H1 (cell line): ENCODE results near the gene ZNF423. TPM values are rescaled to one million over a fixed set of nuclear protein-coding genes. Genes with fewer than 3 reads are reported as not detected.

Experiments used
- CTCF ChIA-PET: fragments of 300-600 bp; sonication (Branson Sonifier 250); formaldehyde crosslinking; loops from one replicate; lab custom pipeline; 2021; ENCODE audit not compliant: partially characterized antibody; lab: Charles Lee
- POLR2A ChIA-PET: fragments of 300-600 bp; sonication (Branson Sonifier 250); formaldehyde crosslinking; loops from one replicate; lab custom pipeline; 2021; ENCODE audit warnings: inconsistent platforms; ENCODE audit not compliant: partially characterized antibody; lab: Charles Lee
- DNase-seq, 2 experiments: peaks; one replicate each; pipeline versions ENCODE4 v3.0.0 to v3.0.0-alpha.2; 2010 to 2022; ENCODE audit warnings: low spot score in 2 of 2, low read depth in 1 of 2, mixed read lengths in 1 of 2
- FAIRE-seq: peaks from 2 replicates; lab custom pipeline; 2011; peaks lifted over from hg19 to GRCh38; lab: Jason Lieb, UNC
- H2AFZ ChIP-seq: 2 replicates; pipeline ENCODE4 v1.8.1; 2012; ENCODE audit warnings: low read length, inconsistent platforms
- H2AK5ac ChIP-seq: 2 replicates; pipeline ENCODE4 v1.6.1; 2013; ENCODE audit warnings: low read depth, low read length
- H2BK120ac ChIP-seq: replicated peaks from 2 replicates; pipeline ENCODE3; 2013; ENCODE audit warnings: low read depth, low read length, inconsistent platforms
- H2BK12ac ChIP-seq: 2 replicates; pipeline ENCODE4 v1.6.1; 2013; ENCODE audit warnings: low read depth, low read length
- H2BK15ac ChIP-seq: 2 replicates; pipeline ENCODE4 v1.6.1; 2013; ENCODE audit warnings: low read length
- H2BK20ac ChIP-seq: 2 replicates; pipeline ENCODE4 v1.6.1; 2013; ENCODE audit warnings: low read length
- H2BK5ac ChIP-seq: 2 replicates; pipeline ENCODE4 v1.6.1; 2013; ENCODE audit warnings: low read depth, low read length
- H3K14ac ChIP-seq: 2 replicates; pipeline ENCODE4 v1.6.1; 2013; ENCODE audit warnings: inconsistent platforms; ENCODE audit not compliant: insufficient read length
- H3K18ac ChIP-seq: 2 replicates; pipeline ENCODE4 v1.6.1; 2013; ENCODE audit warnings: low read length; ENCODE audit errors: extremely low read depth
- H3K23ac ChIP-seq: 2 replicates; pipeline ENCODE4 v1.6.1; 2013; ENCODE audit warnings: inconsistent platforms; ENCODE audit not compliant: insufficient read length
- H3K23me2 ChIP-seq: 2 replicates; pipeline ENCODE4 v1.6.1; 2013; ENCODE audit warnings: low read depth, low read length
- H3K27ac ChIP-seq: 2 replicates; pipeline ENCODE4 v1.6.1; 2011; ENCODE audit warnings: low read depth, low read length, inconsistent platforms
- H3K27me3 ChIP-seq, 4 experiments: replicated peaks in 1 of 4; 1 replicate in 1 of 4; 2 replicates in 3 of 4; pipeline versions ENCODE4 v1.6.1 to v1.8.1; 2011 to 2013; ENCODE audit warnings: low read length in 3 of 4, mild to moderate bottlenecking in 3 of 4, inconsistent platforms in 2 of 4, mixed read lengths in 2 of 4, moderate library complexity in 1 of 4; ENCODE audit not compliant: control insufficient read depth in 3 of 4, insufficient read depth in 3 of 4; ENCODE audit errors: extremely low read depth in 1 of 4
- H3K36me3 ChIP-seq, 4 experiments: 2 replicates each; pipeline versions ENCODE4 v1.6.1 to v1.8.1; 2011 to 2013; ENCODE audit warnings: mild to moderate bottlenecking in 4 of 4, low read length in 3 of 4, moderate library complexity in 2 of 4, control low read depth in 1 of 4, inconsistent platforms in 1 of 4; ENCODE audit not compliant: insufficient read depth in 4 of 4, control insufficient read depth in 2 of 4
- H3K4ac ChIP-seq: replicated peaks from 2 replicates; pipeline ENCODE3; 2013; ENCODE audit warnings: low read length, low read depth, mixed read lengths, inconsistent platforms; ENCODE audit not compliant: insufficient read length
- H3K4me1 ChIP-seq, 4 experiments: replicated peaks in 1 of 4; 1 replicate in 1 of 4; 2 replicates in 3 of 4; pipeline versions ENCODE4 v1.6.1 to v1.8.1; 2011 to 2013; ENCODE audit warnings: low read length in 3 of 4, inconsistent platforms in 2 of 4, mixed read lengths in 1 of 4; ENCODE audit not compliant: insufficient read depth in 4 of 4, control insufficient read depth in 3 of 4
- H3K4me2 ChIP-seq, 2 experiments: 2 replicates each; pipeline versions ENCODE4 v1.6.1 to v1.8.1; 2011 to 2013; ENCODE audit warnings: low read depth in 2 of 2, low read length in 2 of 2, control low read depth in 1 of 2, inconsistent platforms in 1 of 2, mild to moderate bottlenecking in 1 of 2; ENCODE audit not compliant: insufficient read depth in 1 of 2
- H3K4me3 ChIP-seq, 4 experiments: fragments of 200-600, 300-600 bp in 1 of 4; sonication (generic), shearing (Covaris generic), sonication (Bioruptor Twin) in 1 of 4; 2 replicates each; pipeline versions ENCODE4 v1.5.1 to v1.8.1; 2011 to 2016; ENCODE audit warnings: low read length in 4 of 4, low read depth in 3 of 4, control low read depth in 2 of 4, inconsistent platforms in 2 of 4, mild to moderate bottlenecking in 2 of 4, mixed read lengths in 1 of 4, moderate library complexity in 1 of 4; ENCODE audit not compliant: insufficient read depth in 2 of 4; ENCODE audit errors: extremely low read depth in 1 of 4
- H3K56ac ChIP-seq: replicated peaks from 2 replicates; pipeline ENCODE3; 2013; ENCODE audit warnings: low read depth, mild to moderate bottlenecking, mixed read lengths, low read length, inconsistent platforms; ENCODE audit not compliant: insufficient read length
- H3K79me1 ChIP-seq: 2 replicates; pipeline ENCODE4 v1.6.1; 2013; ENCODE audit warnings: low read depth, low read length, control low read depth
- H3K79me2 ChIP-seq, 2 experiments: 2 replicates each; pipeline versions ENCODE4 v1.6.1 to v1.8.1; 2012 to 2013; ENCODE audit warnings: low read length in 2 of 2, mild to moderate bottlenecking in 2 of 2, inconsistent platforms in 1 of 2; ENCODE audit not compliant: insufficient read depth in 2 of 2, control insufficient read depth in 1 of 2
- H3K9ac ChIP-seq, 4 experiments: replicated peaks in 1 of 4; 1 replicate in 1 of 4; 2 replicates in 3 of 4; pipeline versions ENCODE4 v1.6.1 to v1.8.1; 2011 to 2013; ENCODE audit warnings: low read depth in 3 of 4, low read length in 3 of 4, control low read depth in 2 of 4, mild to moderate bottlenecking in 2 of 4, moderate library complexity in 2 of 4, inconsistent platforms in 1 of 4; ENCODE audit errors: extremely low read depth in 1 of 4
- H3K9me3 ChIP-seq, 2 experiments: 2 replicates each; pipeline versions ENCODE4 v1.6.1 to v1.8.1; 2012 to 2013; ENCODE audit warnings: mild to moderate bottlenecking in 2 of 2, moderate library complexity in 2 of 2, control low read depth in 1 of 2, inconsistent platforms in 1 of 2, low read depth in 1 of 2, low read length in 1 of 2, mixed read lengths in 1 of 2; ENCODE audit not compliant: insufficient read depth in 2 of 2
- H4K20me1 ChIP-seq, 2 experiments: replicated peaks in 1 of 2; 2 replicates each; pipeline versions ENCODE3 to v1.8.1; 2011 to 2013; ENCODE audit warnings: inconsistent platforms in 2 of 2, low read length in 2 of 2, mild to moderate bottlenecking in 1 of 2; ENCODE audit not compliant: insufficient read depth in 2 of 2, control insufficient read depth in 1 of 2
- H4K5ac ChIP-seq: 2 replicates; pipeline ENCODE4 v1.6.1; 2013; ENCODE audit warnings: low read length, low read depth, mixed read lengths, inconsistent platforms; ENCODE audit not compliant: insufficient read length
- H4K8ac ChIP-seq: 2 replicates; pipeline ENCODE4 v1.8.0; 2013; ENCODE audit warnings: mild to moderate bottlenecking, moderate library complexity, low read length, inconsistent platforms; ENCODE audit not compliant: insufficient read depth; ENCODE audit errors: extremely low read depth
- H4K91ac ChIP-seq: replicated peaks from 2 replicates; pipeline ENCODE3; 2013; ENCODE audit warnings: low read length, mixed read lengths, inconsistent platforms; ENCODE audit not compliant: insufficient read length
- BACH1 ChIP-seq: IDR thresholded peaks from 2 replicates; pipeline ENCODE4 v1.6.1; 2012; ENCODE audit warnings: low read length, improper control_type of control experiment
- KDM1A ChIP-seq: fragments of 200-600, 300-600 bp; sonication (generic); IDR thresholded peaks from 2 replicates; pipeline ENCODE4 v1.7.1; 2016; ENCODE audit warnings: mild to moderate bottlenecking, low read length, borderline replicate concordance
- POLR2A ChIP-seq, 2 experiments: IDR thresholded peaks; 1 replicate in 1 of 2; 2 replicates in 1 of 2; pipeline ENCODE4 v1.6.1; 2011; ENCODE audit warnings: low read depth in 2 of 2, low read length in 2 of 2, mild to moderate bottlenecking in 2 of 2; ENCODE audit errors: control extremely low read depth in 1 of 2
- TAF7 ChIP-seq: optimal IDR thresholded peaks from 2 replicates; pipeline ENCODE3; 2011; ENCODE audit warnings: low read depth, mild to moderate bottlenecking, inconsistent platforms, low read length, moderate library complexity, borderline replicate concordance
- WGBS, 2 experiments: shearing (Covaris generic) in 1 of 2; methylation state at CpG; one replicate each; pipeline versions ENCODE4 v1.1.6 to v1.1.7; 2013 to 2015; ENCODE audit warnings: low lambda C conversion rate in 2 of 2, mixed read lengths in 2 of 2, inconsistent platforms in 1 of 2, low coverage in 1 of 2, missing lambda C conversion rate in 1 of 2; ENCODE audit not compliant: insufficient replicate concordance in 2 of 2, insufficient coverage in 1 of 2, insufficient read length in 1 of 2; ENCODE audit errors: extremely low coverage in 1 of 2, missing lambda C conversion rate in 1 of 2; 5-methylcytosine and 5-hydroxymethylcytosine counted together
- polyA plus RNA-seq, 7 experiments: library from polyadenylated mRNA; depleted of rRNA in 3 of 7; stranded (reverse) in 5 of 7; unstranded in 2 of 7; fragments of >200 nt in 5 of 7; fragments of 200-250 nt in 2 of 7; gene quantifications; 1 replicate in 5 of 7; 2 replicates in 1 of 7; 4 replicates in 1 of 7; pipeline versions ENCODE4 v1.2.1 to v1.2.3, GENCODE V29; 2011 to 2013; ENCODE audit warnings: missing spikeins in 2 of 7, mixed read lengths in 2 of 7
- total RNA-seq: library from RNA; stranded (reverse); fragmentation: NEBNext Ultra II Directional; extraction: Animal tissue kit (Norgen Biotek cat#: 25700); gene quantifications from 2 replicates; pipeline ENCODE4 v1.2.1, GENCODE V29; 2021

Gene ZNF423
- total and polyA plus RNA-seq, 2 of the 8 experiments (the other 6 are each of a cell fraction or from before 2014, with no cell fraction given): 38.2 to 52.3 TPM

DNA sequence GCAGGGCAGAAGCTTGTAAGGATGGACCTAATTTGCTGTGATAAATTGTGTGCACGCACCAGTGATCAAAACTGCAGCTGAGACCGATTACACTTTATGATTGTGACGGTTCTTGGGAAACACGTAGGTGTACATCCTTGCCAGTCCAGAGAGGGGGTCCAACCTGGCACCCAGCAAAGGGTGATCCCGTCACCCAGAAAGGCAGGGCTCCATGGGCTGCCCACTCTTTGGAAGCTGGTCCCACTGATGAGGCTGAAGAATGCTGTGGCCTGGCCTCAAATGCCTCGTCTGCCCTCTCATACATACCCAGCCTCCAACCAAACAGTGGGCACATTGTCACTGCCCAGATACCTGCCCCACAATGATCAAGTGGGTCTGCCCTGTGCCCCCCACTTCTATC, 350.4 kb downstream of the ZNF423 start:
- no peak overlapping the region for H2BK120ac ChIP-seq
- no peak overlapping the region for H4K8ac ChIP-seq
- H2BK15ac ChIP-seq: no peak overlapping the region
- H4K5ac ChIP-seq: no peak overlapping the region
- no peak overlapping the region for H3K14ac ChIP-seq
- no peak overlapping the region for H3K27ac ChIP-seq
- H3K4ac ChIP-seq: no peak overlapping the region
- H3K56ac ChIP-seq: no peak overlapping the region
- H4K20me1 ChIP-seq: peaks cover 0 to 3% of the 10 kb centered on the region in 2 experiments
- H3K79me2 ChIP-seq: no peaks in the 10 kb centered on the region
- no peaks in the 10 kb centered on the region; a peak in 1 of 7 replicates for H3K4me1 ChIP-seq
- H3K79me1 ChIP-seq: no peaks in the 10 kb centered on the region; the same call in 1 of the 2 replicates
- peaks cover 10% of the 10 kb centered on the region; the same call in 1 of the 2 replicates for H3K23me2 ChIP-seq
- H3K36me3 ChIP-seq: no peaks in the 10 kb centered on the region
- H4K91ac ChIP-seq: no peak overlapping the region
- no peak overlapping the region for H3K23ac ChIP-seq
- no peak for DNase-seq
- no peak overlapping the region for H2AFZ ChIP-seq
- H2BK5ac ChIP-seq: no peak overlapping the region
- FAIRE-seq: no peak
- POLR2A ChIA-PET: no interaction called here
- CTCF ChIA-PET: interaction anchor here (1.7 to 2.1 kb wide), 2 partner anchors 51 to 65 kb away, joined by 3 to 7 read pairs; no protein-coding TSS in a partner anchor
- no peak overlapping the region for H3K18ac ChIP-seq
- 83% methylated on average over 6 of the region's 6 CpGs; no CpG with 5 or more reads in 1 of the 2 experiments for WGBS, 2 experiments
- no peak overlapping the region for H3K4me3 ChIP-seq
- no peak overlapping the region for H2BK12ac ChIP-seq
- H3K9me3 ChIP-seq: no peaks in the 10 kb centered on the region
- H3K9ac ChIP-seq: no peak overlapping the region
- H2BK20ac ChIP-seq: no peak overlapping the region
- no peak overlapping the region for H2AK5ac ChIP-seq
- H3K27me3 ChIP-seq: no peaks in the 10 kb centered on the region
- H3K4me2 ChIP-seq: no peak overlapping the region
- TF ChIP-seq TAF7 (no peak), BACH1 (no peak), POLR2A (IDR thresholded peaks at IDR 0.05; ENCODE audit: control extremely low read depth in 1 of 2, low read depth in 2 of 2, low read length in 2 of 2) (no peak), KDM1A (no peak)
